ENCODE measurements around the gene TRIP11.

DNA sequence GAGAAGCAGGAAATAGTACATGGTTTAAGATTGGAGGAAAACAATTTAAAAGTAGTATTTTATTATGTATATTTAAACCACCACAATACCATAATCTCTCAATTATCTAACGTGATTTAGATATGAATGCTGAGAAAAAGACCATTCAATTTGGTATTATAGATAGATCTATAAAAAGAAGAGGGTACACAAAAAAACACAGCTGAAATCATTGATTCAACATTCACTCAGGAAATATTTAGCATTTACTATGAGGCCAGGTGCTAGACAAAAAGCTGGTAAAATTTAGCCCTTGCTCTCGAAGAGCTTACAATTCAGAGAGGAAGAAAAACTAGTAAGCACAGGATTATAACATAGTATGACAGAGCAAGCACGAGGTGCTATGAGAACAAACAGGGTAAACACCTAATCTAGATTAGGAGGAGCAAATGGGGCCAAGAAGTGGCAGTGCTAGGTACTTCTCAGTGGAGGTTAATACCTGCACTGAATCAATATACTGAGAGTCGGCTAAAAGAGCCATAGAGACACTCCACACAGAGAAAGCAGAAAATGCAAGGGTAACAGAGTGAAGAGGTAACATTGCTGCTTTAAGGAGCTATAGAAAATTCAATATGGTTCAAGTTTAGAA is 27.6 kb downstream of the TRIP11 start:
- TF ChIP-seq, protein P1, sequence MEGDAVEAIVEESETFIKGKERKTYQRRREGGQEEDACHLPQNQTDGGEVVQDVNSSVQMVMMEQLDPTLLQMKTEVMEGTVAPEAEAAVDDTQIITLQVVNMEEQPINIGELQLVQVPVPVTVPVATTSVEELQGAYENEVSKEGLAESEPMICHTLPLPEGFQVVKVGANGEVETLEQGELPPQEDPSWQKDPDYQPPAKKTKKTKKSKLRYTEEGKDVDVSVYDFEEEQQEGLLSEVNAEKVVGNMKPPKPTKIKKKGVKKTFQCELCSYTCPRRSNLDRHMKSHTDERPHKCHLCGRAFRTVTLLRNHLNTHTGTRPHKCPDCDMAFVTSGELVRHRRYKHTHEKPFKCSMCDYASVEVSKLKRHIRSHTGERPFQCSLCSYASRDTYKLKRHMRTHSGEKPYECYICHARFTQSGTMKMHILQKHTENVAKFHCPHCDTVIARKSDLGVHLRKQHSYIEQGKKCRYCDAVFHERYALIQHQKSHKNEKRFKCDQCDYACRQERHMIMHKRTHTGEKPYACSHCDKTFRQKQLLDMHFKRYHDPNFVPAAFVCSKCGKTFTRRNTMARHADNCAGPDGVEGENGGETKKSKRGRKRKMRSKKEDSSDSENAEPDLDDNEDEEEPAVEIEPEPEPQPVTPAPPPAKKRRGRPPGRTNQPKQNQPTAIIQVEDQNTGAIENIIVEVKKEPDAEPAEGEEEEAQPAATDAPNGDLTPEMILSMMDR (IDR thresholded peaks at IDR 0.05), result no peak
- TF ChIP-seq POLR2A (IDR thresholded peaks at IDR 0.05), result no peak

Measured in esophagus squamous epithelium (tissue), 4 donors.